Bronchial epithelial cell (primary cell): ENCODE measurements around the gene SNTA1. TPM values are rescaled to one million over a fixed set of nuclear protein-coding genes. Genes with fewer than 3 reads are reported as not detected.
"Not testable (repeated sequence)": the region's sequence is repeated elsewhere in the genome, so short reads cannot be mapped to it uniquely, and the experiment has no call there.

Source experiments
- DNase-seq: peaks from one replicate; pipeline ENCODE4 v3.0.0-alpha.2; 2010; ENCODE audit warnings: low read depth
- FAIRE-seq: peaks from 2 replicates; lab custom pipeline; 2011; peaks lifted over from hg19 to GRCh38; lab: Jason Lieb, UNC
- H3K27me3 ChIP-seq: 2 replicates; pipeline ENCODE4 v1.5.1; 2011; ENCODE audit warnings: low read length; ENCODE audit not compliant: control insufficient read depth, insufficient read depth
- H3K36me3 ChIP-seq: 2 replicates; pipeline ENCODE4 v1.5.1; 2011; ENCODE audit warnings: low read length; ENCODE audit not compliant: control insufficient read depth, insufficient read depth
- H3K4me3 ChIP-seq: 2 replicates; pipeline ENCODE4 v1.5.1; 2011; ENCODE audit warnings: mild to moderate bottlenecking, low read depth, low read length, control low read depth
- total RNA-seq: library from RNA; depleted of rRNA; stranded (reverse); fragments of >200 nt; gene quantifications from 2 replicates; pipeline ENCODE4 v1.2.1, GENCODE V29; 2014
- TF ChIP-seq, protein P1 (sequence below): IDR thresholded peaks from 2 replicates; pipeline ENCODE4 v1.5.1; 2011; ENCODE audit warnings: mild to moderate bottlenecking, moderate library complexity, low read length, control low read depth, inconsistent platforms; ENCODE audit not compliant: insufficient read depth, severe bottlenecking

Gene SNTA1
- total RNA-seq, 1 donor from 2014 or later: 4.2 TPM

DNA sequence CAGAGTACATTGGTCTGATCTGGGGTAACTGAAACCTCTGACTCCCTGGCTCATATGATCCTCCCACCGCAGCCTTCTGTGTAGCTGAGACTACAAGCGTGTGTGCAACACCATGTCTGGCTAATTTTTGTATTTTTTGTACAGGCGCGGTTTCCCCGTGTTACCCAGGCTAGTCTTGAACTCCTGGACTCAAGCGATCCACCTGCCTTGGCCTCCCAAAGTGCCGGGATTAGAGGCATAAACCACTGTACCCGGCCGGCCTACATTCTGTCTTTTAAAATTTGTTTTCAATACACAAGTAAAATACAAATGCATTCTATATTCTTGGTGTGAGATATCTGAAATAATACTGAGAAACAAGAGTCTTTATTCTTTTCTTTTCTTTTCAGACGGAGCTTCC, 44.6 kb upstream of the SNTA1 start:
- FAIRE-seq: no peak
- H3K4me3 ChIP-seq: no peak overlapping the region
- H3K36me3 ChIP-seq: no peaks in the 10 kb centered on the region
- DNase-seq: no peak
- TF ChIP-seq, protein P1, sequence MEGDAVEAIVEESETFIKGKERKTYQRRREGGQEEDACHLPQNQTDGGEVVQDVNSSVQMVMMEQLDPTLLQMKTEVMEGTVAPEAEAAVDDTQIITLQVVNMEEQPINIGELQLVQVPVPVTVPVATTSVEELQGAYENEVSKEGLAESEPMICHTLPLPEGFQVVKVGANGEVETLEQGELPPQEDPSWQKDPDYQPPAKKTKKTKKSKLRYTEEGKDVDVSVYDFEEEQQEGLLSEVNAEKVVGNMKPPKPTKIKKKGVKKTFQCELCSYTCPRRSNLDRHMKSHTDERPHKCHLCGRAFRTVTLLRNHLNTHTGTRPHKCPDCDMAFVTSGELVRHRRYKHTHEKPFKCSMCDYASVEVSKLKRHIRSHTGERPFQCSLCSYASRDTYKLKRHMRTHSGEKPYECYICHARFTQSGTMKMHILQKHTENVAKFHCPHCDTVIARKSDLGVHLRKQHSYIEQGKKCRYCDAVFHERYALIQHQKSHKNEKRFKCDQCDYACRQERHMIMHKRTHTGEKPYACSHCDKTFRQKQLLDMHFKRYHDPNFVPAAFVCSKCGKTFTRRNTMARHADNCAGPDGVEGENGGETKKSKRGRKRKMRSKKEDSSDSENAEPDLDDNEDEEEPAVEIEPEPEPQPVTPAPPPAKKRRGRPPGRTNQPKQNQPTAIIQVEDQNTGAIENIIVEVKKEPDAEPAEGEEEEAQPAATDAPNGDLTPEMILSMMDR: no peak
- no peaks in the 10 kb centered on the region for H3K27me3 ChIP-seq

- not testable (repeated sequence) for FAIRE-seq, H3K27me3 ChIP-seq, DNase-seq, H3K36me3 ChIP-seq, H3K4me3 ChIP-seq
Observed at GRCh38 chr20:33483186-33483585, 39.6 kb upstream of the SNTA1 start.

DNA sequence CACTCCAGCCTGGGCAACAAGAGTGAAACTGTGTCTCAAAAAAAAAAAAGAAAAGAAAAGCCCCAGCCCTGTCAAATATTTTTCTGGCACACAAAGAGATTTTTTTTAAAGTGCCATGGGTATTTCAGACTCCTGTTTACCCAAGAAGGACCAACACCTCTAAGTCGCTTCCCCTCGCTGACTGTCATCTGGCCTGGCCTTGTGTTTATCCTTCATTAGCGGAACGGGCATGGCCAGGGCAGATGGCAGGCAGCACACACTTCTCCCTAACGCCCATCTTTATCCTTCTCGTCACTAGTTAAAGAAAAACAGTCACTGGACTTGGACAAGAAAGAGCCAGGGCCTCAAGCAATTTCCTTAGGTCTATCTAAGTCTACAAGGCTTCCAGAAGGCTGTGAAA, 39.0 kb upstream of the SNTA1 start:
- TF ChIP-seq, protein P1: no peak
- DNase-seq: no peak
- no peaks in the 10 kb centered on the region for H3K27me3 ChIP-seq
- no peaks in the 10 kb centered on the region for H3K36me3 ChIP-seq
- FAIRE-seq: no peak
- no peak overlapping the region for H3K4me3 ChIP-seq

GRCh38 chr20:33481431-33481941, 37.9 kb upstream of the SNTA1 start:
- DNase-seq: no peak
- FAIRE-seq: no peak
- Histone ChIP-seq H3K4me3 (no peak overlapping the region), H3K36me3 (no peaks in the 10 kb centered on the region), H3K27me3 (no peaks in the 10 kb centered on the region)
- TF ChIP-seq, protein P1: no peak

DNA sequence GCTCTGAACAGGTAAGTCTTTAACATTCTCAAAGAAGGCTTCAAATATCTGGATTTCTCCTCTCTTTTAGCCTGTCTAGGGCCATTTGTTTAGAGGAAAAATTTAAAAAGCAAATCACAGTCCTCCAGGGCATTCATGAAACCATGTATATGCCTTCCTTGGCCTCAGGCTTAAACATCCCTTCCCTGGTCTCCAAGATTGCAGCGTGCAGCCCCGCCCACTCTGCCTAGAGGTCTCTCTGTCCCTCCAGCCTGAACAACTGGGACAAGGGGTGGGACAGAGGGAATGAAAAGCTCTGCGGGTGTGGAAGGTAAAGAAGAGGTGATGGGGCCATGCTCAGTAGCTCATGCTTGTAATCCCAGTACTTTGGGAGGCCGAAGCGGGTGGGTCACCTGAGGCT, 36.5 kb upstream of the SNTA1 start:
- Histone ChIP-seq H3K4me3 (no peak overlapping the region), H3K27me3 (no peaks in the 10 kb centered on the region), H3K36me3 (no peaks in the 10 kb centered on the region)
- FAIRE-seq (no peak), DNase-seq (no peak)
- TF ChIP-seq, protein P1: no peak

DNA sequence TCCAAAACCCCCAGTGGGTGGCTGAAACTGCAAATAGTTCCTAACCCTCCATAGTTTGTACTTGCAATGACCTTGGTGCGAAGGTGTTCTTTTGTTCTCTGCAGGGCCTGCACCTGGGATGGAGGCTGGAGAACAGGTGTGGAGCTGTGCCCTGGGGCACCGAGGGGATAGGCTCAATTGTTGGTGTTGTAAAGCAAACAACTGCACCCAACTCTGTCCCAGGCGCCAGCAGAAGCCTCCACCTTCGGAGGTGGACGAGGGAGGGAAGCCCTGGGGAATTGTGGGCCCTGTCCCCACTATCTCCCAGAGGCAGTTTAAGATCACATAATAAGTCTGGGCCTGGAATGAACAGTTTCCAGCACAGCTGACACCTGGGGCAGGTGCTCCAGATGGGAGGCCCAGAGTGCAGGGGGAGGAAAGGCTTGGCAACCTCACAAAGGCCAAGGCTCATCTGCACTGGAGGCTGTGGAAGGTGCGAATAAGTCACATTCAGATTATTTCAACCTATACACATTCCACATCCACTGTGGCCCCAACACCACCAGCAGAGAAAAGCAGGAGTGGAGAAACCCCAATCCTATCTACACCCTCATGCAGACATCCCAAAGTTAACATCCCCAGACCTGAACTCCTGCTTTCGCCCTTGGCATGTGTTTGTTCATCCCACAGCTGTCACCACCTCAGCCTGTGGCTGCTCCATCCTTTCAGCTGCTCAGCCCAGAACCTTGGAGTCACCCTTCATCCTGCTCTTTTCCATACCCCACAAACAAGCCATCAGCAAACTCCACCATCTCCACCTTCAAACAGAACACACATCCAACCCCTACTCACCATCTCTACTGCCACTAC, 34.0 kb upstream of the SNTA1 start:
- no peak overlapping the region for H3K4me3 ChIP-seq
- TF ChIP-seq, protein P1: no peak
- FAIRE-seq (no peak), DNase-seq (no peak)
- H3K36me3 ChIP-seq: no peaks in the 10 kb centered on the region
- no peaks in the 10 kb centered on the region for H3K27me3 ChIP-seq
